ENCODE measurements around the gene RRAS2.
A peak's percentile ranks its signal among the peaks of the same experiment; 100 is the strongest.

Gene RRAS2

DNA sequence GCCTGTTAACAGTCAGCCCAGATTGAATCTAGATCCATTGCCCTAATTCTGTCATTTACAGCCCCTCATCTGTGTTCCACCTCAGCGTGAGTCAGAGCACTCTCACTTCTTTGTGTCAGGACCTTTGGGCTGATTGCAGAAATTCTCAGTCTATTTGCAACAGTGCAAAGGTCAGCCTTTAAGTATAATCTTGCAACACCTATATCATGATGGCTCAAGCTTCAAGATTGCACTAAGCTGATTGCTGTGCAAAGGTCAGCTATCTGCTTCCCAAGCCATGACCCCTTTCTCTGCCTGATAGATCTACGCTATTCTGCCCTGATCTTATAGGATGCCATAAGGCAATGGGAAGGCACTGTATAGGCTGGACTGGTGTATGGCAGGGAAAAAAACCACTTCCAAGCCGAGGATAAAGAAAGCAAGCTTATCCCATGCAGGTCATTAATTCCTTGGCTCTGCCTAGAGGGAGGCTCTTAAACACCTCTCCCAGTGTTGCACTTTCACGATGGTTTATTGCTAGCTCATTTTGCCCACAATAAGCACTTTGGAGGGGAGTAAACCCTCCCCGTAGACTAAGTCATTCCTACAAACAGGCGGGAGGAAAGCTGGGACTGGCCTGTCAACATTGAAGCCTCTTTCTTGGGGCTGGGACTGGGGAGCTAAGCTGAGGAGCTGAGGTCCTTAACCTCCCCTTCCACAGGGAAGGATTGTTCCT lies 100.6 kb downstream of the RRAS2 start:
- H3K36me3 ChIP-seq (ENCODE audit: control insufficient read depth in 2 of 2, insufficient read depth in 1 of 2, low read length in 2 of 2): no peaks in the 10 kb centered on the region
- no peaks in the 10 kb centered on the region for H3K4me1 ChIP-seq (ENCODE audit: control insufficient read depth, insufficient read depth, low read length)
- TF ChIP-seq ZNF548 (tag by site-specific recombination; IDR thresholded peaks at IDR 0.05) (no peak), WT1 (tag by site-specific recombination; IDR thresholded peaks at IDR 0.05) (peak; percentile 58), ZNF157 (tag by site-specific recombination; IDR thresholded peaks at IDR 0.05) (no peak)
- CTCF ChIA-PET: interaction anchor here (0.5 to 1.4 kb wide), 4 partner anchors 11 to 311 kb away, joined by 3 to 4 read pairs (median 3); no protein-coding TSS in a partner anchor
- H3K9me3 ChIP-seq (ENCODE audit: control insufficient read depth, insufficient read depth, low read depth, low read length): no peaks in the 10 kb centered on the region
- H3K4me3 ChIP-seq (ENCODE audit: low read depth, low read length): no peak overlapping the region
- POLR2A ChIA-PET: no interaction called here
- H3K27ac ChIP-seq (ENCODE audit: extremely low read depth, low read depth, low read length): no peak overlapping the region

- no peak overlapping the region for H3K4me3 ChIP-seq (ENCODE audit: low read depth, low read length)
- TF ChIP-seq ZNF830 (tag by site-specific recombination; IDR thresholded peaks at IDR 0.05; ENCODE audit: low read depth) (no peak), ZFP69B (tag by site-specific recombination; IDR thresholded peaks at IDR 0.05) (no peak), ZNF10 (tag by site-specific recombination; IDR thresholded peaks at IDR 0.05) (no peak), PRDM4 (tag by site-specific recombination; IDR thresholded peaks at IDR 0.05) (no peak), KLF10 (tag by site-specific recombination; IDR thresholded peaks at IDR 0.05) (no peak), ZBTB11 (tag by site-specific recombination; conservative IDR thresholded peaks at IDR 0.05; ENCODE audit: low read depth) (no peak), ZNF274 (IDR thresholded peaks at IDR 0.05; ENCODE audit: low read length) (no peak), ZNF274 (tag by site-specific recombination; IDR thresholded peaks at IDR 0.05; ENCODE audit: borderline replicate concordance) (no peak), ZNF658 (tag by site-specific recombination; IDR thresholded peaks at IDR 0.05) (no peak), SCRT1 (tag by site-specific recombination; IDR thresholded peaks at IDR 0.05; ENCODE audit: borderline replicate concordance) (no peak), ZNF335 (tag by site-specific recombination; conservative IDR thresholded peaks at IDR 0.05) (no peak)
- TF ChIP-seq, protein P1, sequence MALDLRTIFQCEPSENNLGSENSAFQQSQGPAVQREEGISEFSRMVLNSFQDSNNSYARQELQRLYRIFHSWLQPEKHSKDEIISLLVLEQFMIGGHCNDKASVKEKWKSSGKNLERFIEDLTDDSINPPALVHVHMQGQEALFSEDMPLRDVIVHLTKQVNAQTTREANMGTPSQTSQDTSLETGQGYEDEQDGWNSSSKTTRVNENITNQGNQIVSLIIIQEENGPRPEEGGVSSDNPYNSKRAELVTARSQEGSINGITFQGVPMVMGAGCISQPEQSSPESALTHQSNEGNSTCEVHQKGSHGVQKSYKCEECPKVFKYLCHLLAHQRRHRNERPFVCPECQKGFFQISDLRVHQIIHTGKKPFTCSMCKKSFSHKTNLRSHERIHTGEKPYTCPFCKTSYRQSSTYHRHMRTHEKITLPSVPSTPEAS (tag by site-specific recombination; IDR thresholded peaks at IDR 0.05): no peak
- H3K9me3 ChIP-seq (ENCODE audit: control insufficient read depth, insufficient read depth, low read depth, low read length): no peaks in the 10 kb centered on the region
- no peaks in the 10 kb centered on the region for H3K36me3 ChIP-seq (ENCODE audit: control insufficient read depth in 2 of 2, insufficient read depth in 1 of 2, low read length in 2 of 2)
- CTCF ChIA-PET: interaction anchor here (0.5 kb wide), 1 partner anchor 489 kb away, joined by 3 read pairs; no protein-coding TSS in a partner anchor
- H3K4me1 ChIP-seq (ENCODE audit: control insufficient read depth, insufficient read depth, low read length): no peaks in the 10 kb centered on the region
- POLR2A ChIA-PET: no interaction called here
- no peak overlapping the region for H3K27ac ChIP-seq (ENCODE audit: extremely low read depth, low read depth, low read length)
Measured at GRCh38 chr11:14255238-14255534, 103.8 kb downstream of the RRAS2 start.
